ENCODE data around the gene VDAC2.
A peak's percentile ranks its signal among the peaks of the same experiment; 100 is the strongest.
"Not testable (repeated sequence)": the region's sequence is repeated elsewhere in the genome, so short reads cannot be mapped to it uniquely, and the experiment has no call there.

VDAC2 gene

DNA sequence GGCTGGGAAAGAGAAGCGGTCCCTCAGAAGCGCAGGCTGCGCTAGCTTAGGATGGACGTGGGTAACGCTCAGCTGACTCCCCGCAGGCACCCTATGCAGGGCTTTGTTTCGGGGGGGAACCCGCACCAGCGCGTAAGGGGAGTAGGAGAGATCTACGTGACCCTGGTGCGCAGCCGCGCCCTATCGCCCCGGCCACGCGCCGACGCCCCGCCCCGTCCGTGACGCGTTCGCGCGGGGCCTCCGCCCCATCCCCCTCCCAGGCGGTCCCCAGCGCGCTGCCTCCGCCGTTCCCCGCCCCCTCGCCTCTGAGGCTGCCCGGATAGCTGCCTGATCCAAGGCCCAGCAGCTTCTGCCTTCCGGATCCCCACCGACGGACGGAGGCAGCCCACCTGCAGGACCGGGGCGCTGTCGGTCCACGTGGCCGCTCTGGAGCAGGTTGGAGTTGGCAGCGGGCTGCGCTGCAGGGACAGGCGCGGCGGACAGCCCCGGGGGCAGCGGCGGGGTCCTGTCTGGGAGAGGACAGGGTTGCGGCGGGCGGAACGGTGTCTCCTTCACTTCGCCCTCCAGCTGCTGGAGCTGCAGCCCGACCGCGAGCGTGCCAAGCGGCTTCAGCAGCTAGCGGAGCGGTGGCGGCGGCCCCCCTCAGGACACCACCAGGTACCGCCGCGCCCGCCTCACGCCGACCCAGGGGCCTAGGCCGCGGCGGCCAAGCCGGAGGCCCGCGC, at the start of gene VDAC2:
TSS of gene VDAC2 (plus strand) at position 515 of the 725 bp plus-strand sequence. CDS start 363 bp downstream, outside the sequence.
- peak; percentile 90 for DNase-seq (ENCODE audit: low spot score)

- peak; percentile 37 for DNase-seq (ENCODE audit: low spot score)
These were observed 44.6 kb upstream of the VDAC2 start for GRCh38 chr10:75165684-75166622.

DNA sequence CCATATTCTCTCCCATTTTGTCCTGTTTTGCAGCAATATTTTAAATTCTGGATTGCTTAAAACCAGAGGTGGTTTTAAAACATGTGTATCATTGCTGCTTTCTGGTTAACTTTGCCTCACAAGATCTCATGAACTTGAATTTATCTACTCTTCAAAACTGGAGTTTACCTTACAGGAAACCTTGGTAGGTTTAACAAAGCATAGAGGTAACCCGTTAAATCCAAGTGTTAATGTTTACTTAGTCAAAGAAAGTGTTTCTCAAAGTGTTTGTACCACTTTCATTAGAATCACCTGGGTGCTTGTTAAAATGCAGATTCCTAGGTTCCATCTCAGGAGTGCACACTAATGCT, 44.0 kb upstream of the VDAC2 start:
- DNase-seq (ENCODE audit: low spot score), result no peak

DNA sequence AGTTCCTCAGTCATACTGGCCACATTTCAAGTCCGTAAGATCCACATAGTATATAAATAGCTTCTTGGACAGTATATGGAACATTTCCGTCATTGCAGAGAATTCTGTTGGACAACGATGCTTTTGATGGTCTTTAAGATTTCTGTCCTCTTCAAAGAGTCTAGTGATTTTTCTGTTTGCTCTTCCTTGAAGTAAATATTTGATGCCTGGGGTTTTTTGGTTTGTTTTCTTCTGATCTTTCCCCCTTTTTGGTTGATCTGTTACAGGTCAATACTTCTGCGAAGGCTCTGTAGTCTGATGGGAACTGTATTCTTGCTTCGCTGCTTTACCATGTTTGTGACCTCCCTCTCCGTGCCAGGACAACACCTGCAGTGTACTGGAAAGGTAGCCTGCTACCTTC, 42.3 kb upstream of the VDAC2 start:
- no peak for DNase-seq (ENCODE audit: low spot score)

- DNase-seq (ENCODE audit: low spot score), result no peak
These were observed 40.4 kb upstream of the VDAC2 start for GRCh38 chr10:75170215-75170614.

- no peak for DNase-seq (ENCODE audit: low spot score)
These were observed 35.5 kb upstream of the VDAC2 start for GRCh38 chr10:75175046-75175445.

DNA sequence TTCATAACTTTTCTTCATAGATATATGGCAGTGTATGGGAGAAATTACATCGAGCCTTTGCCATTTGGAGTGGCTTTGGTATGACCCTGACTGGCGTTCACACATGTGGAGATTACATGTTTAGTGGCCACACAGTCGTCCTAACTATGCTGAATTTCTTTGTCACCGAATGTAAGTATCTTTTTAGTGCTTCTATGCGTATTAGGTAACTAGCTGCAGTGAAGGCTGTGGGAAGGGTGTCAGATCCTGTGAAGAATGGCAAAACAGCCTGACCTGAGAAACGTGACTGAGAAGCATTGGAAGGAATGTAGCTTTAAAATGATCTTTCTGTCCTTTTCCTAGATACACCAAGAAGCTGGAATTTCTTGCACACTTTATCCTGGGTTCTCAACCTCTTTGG, 34.5 kb upstream of the VDAC2 start:
- no peak for DNase-seq (ENCODE audit: low spot score)

GRCh38 chr10:75176736-75177135, 33.9 kb upstream of the VDAC2 start:
- DNase-seq (ENCODE audit: low spot score), result no peak

- DNase-seq (ENCODE audit: low spot score), result no peak
These were observed 30.9 kb upstream of the VDAC2 start for GRCh38 chr10:75179657-75180177.

- DNase-seq (ENCODE audit: low spot score), result no peak
These were observed 30.0 kb upstream of the VDAC2 start for GRCh38 chr10:75180592-75180991.

DNA sequence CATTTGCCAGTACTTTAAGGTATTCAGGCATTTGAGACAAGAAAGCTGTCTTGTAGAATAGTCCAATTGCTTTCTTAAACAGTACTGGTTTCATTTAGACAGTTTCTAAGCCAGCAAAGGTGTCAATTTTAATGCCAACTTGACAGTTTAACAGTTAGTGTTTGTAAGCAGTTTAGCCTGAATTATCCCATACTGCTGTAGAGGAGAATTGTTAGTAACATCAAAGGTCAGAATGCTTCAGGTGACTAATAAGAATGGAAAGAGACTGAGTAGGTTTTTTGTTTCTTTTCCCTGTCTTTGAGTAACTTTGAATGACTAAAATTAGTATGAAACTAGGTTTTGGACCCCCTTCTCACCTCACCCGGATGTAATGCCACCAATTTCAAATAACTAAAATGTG, 29.5 kb upstream of the VDAC2 start:
- no peak for DNase-seq (ENCODE audit: low spot score)

- no peak for DNase-seq (ENCODE audit: low spot score)
These were observed 24.3 kb upstream of the VDAC2 start for GRCh38 chr10:75186310-75186709.

DNA sequence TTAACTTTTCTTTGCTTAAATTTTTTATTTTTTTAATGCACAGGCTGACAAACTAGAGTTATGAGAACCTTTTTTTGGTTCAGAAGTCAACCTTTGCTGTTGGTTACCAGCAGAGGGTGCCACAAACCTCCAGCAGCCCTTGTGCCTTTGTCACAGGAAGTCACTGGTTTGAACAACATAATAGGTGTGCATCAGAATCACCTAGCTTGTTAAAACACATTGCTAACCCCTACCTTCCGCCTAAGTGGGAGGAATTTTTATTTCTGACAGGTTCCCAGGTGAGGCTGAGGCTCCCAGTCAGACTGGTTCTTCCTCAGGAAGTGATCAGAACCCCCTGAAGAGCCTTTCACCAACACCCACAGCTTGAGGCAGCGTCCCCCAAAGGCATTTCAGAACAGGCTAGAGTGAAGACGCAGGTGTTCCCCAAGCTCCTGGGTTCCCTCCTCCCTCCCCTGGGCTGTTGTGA, 22.6 kb upstream of the VDAC2 start:
- peak; percentile 77 for DNase-seq (ENCODE audit: low spot score)

- DNase-seq (ENCODE audit: low spot score), result not testable (repeated sequence)
These were observed 22.1 kb upstream of the VDAC2 start for GRCh38 chr10:75188522-75188921.

DNA sequence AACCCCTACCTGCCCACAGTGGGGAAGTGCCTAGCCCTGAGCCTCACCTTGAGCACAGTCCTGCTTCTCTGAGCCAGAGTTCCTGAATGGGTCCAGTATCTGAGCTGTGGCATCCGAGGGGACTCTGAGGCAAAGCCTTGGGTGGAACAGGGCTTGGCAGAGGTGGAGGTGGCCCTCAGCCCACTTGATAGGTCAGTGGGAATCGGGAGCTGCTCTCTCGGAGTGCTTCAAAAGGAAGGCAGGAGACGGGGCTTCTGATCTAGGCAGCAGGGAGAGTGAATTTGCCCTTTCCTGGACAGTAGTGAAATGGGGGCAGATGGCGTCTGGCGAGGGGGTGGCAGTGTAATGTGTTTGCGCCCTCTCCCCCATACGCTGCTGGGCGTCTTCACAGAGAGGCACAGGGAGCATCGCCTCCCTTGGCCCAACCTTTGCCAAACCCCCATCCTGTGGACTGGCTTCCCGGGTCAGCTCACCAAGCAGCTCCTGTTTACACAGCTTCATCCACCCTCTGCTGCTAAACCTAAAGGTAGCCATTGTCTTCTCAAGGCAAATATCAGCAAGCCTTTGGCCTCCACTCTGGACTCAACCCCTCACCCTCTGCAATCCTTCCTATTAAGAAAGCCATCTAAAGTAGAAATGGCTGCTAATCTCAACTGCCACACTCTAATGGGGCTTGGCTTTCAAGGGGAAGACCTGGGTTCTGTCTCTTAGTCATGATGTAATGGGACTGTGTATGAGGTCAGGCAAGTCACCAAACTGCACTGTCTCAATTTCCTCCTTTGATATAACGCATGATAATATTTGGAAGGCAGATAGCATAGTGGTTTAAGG, 21.1 kb upstream of the VDAC2 start:
- no peak for DNase-seq (ENCODE audit: low spot score)

- DNase-seq (ENCODE audit: low spot score), result peak; percentile 68
These were observed 18.6 kb upstream of the VDAC2 start for GRCh38 chr10:75191821-75192568.

- DNase-seq (ENCODE audit: low spot score), result not testable (repeated sequence)
These were observed 16.0 kb upstream of the VDAC2 start for GRCh38 chr10:75194625-75195024.

DNA sequence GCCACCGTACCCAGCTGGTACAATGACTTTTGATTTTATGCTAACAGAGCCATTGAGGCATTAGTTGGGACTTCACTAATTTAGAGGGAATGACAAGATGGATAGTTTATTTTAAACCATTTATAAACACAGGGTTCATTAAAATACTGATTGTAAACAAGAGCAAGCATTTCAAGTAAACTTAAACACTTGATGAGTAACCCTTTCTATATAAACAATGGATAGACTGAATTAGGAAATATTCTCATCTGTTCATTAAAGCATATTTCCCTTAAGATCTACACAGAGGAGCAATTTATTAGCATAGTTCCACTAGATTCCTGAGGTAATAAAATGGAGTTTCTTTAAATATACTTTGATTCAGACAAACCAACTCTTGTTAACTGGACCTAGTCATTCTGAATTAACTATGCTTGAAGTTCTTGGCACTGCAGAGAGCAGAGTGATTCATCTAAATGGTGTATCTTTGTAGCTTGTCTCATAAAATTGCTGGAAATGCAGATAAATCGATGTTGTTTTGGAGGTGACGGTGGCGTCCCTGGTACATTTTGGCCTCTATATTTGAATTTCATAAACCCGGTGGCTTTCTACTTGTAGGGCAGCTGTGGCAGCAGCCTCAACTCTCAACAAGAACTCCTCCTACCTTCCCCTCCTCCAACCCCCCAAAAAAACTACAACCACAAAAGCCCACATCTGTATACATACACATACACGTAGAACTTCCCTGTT, 15.4 kb upstream of the VDAC2 start:
- DNase-seq (ENCODE audit: low spot score), result peak; percentile 39

GRCh38 chr10:75197066-75197465, 13.5 kb upstream of the VDAC2 start:
- no peak for DNase-seq (ENCODE audit: low spot score)

GRCh38 chr10:75197906-75198305, 12.7 kb upstream of the VDAC2 start:
- DNase-seq (ENCODE audit: low spot score), result no peak

GRCh38 chr10:75199949-75200348, 10.6 kb upstream of the VDAC2 start:
- DNase-seq (ENCODE audit: low spot score), result not testable (repeated sequence)

Data from kidney tubule cell (primary cell).